Hematopoietic multipotent progenitor cell treated with erythropoietin and hydrocortisone succinate and interleukin-3 and kit ligand, for 15 days (in vitro differentiated cells): Measurements from ENCODE around the gene POU2F3.

ENCODE experiments used
- DNase-seq: peaks from one replicate; pipeline ENCODE4 v3.0.0-alpha.2; 2015; ENCODE audit warnings: low spot score

Gene POU2F3

GRCh38 chr11:120210626-120211521 is 29.1 kb upstream of the POU2F3 start, which contains the start of gene OAF:
Gene OAF (plus strand): TSS chr11:120211032. CDS start chr11:120211280, 248 bp downstream.
- DNase-seq, result no peak

- DNase-seq, result no peak
Observed at GRCh38 chr11:120211522-120212258, 28.2 kb upstream of the POU2F3 start.

- DNase-seq, result no peak
Observed at GRCh38 chr11:120212259-120212878, 27.6 kb upstream of the POU2F3 start.

GRCh38 chr11:120212926-120213325 is 27.0 kb upstream of the POU2F3 start:
- DNase-seq, result no peak

- DNase-seq, result no peak
Observed at GRCh38 chr11:120214581-120214980, 25.4 kb upstream of the POU2F3 start.

- no peak for DNase-seq
Observed at GRCh38 chr11:120215634-120216033, 24.3 kb upstream of the POU2F3 start.

- no peak for DNase-seq
Observed at GRCh38 chr11:120216426-120217102, 23.4 kb upstream of the POU2F3 start.

- DNase-seq, result no peak
Observed at GRCh38 chr11:120217526-120217925, 22.4 kb upstream of the POU2F3 start.

- no peak for DNase-seq
Observed at GRCh38 chr11:120217941-120218694, 21.8 kb upstream of the POU2F3 start.

GRCh38 chr11:120218695-120219033 is 21.3 kb upstream of the POU2F3 start:
- no peak for DNase-seq

GRCh38 chr11:120219232-120219937 is 20.6 kb upstream of the POU2F3 start:
- no peak for DNase-seq

- DNase-seq, result no peak
Observed at GRCh38 chr11:120219938-120220746, 19.8 kb upstream of the POU2F3 start.

- DNase-seq, result no peak
Observed at GRCh38 chr11:120220747-120221037, 19.2 kb upstream of the POU2F3 start.

- no peak for DNase-seq
Observed at GRCh38 chr11:120221115-120221752, 18.7 kb upstream of the POU2F3 start.

GRCh38 chr11:120222916-120223315 is 17.0 kb upstream of the POU2F3 start:
- no peak for DNase-seq

GRCh38 chr11:120223793-120224192 is 16.1 kb upstream of the POU2F3 start:
- no peak for DNase-seq

GRCh38 chr11:120224361-120224760 is 15.6 kb upstream of the POU2F3 start:
- no peak for DNase-seq

- no peak for DNase-seq
Observed at GRCh38 chr11:120224972-120225909, 14.7 kb upstream of the POU2F3 start.

- DNase-seq, result no peak
Observed at GRCh38 chr11:120226242-120226641, 13.7 kb upstream of the POU2F3 start.
